ENCODE results near the gene ALX3.

Gene ALX3

GRCh38 chr1:110089561-110090275, 19.2 kb upstream of the ALX3 start:
- H3K4me3 ChIP-seq (ENCODE audit: low read depth, low read length), result no peak overlapping the region
- no peak for DNase-seq (ENCODE audit: low read depth)
- no peak for TF ChIP-seq POLR2A (IDR thresholded peaks at IDR 0.05; ENCODE audit: extremely low read depth, insufficient read length)
- TF ChIP-seq, protein P1, sequence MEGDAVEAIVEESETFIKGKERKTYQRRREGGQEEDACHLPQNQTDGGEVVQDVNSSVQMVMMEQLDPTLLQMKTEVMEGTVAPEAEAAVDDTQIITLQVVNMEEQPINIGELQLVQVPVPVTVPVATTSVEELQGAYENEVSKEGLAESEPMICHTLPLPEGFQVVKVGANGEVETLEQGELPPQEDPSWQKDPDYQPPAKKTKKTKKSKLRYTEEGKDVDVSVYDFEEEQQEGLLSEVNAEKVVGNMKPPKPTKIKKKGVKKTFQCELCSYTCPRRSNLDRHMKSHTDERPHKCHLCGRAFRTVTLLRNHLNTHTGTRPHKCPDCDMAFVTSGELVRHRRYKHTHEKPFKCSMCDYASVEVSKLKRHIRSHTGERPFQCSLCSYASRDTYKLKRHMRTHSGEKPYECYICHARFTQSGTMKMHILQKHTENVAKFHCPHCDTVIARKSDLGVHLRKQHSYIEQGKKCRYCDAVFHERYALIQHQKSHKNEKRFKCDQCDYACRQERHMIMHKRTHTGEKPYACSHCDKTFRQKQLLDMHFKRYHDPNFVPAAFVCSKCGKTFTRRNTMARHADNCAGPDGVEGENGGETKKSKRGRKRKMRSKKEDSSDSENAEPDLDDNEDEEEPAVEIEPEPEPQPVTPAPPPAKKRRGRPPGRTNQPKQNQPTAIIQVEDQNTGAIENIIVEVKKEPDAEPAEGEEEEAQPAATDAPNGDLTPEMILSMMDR (IDR thresholded peaks at IDR 0.05; ENCODE audit: low read depth, low read length), result no peak
- no peak for TF ChIP-seq MYC (IDR thresholded peaks at IDR 0.05; ENCODE audit: low read depth, low read length)
- TF ChIP-seq, protein P2, sequence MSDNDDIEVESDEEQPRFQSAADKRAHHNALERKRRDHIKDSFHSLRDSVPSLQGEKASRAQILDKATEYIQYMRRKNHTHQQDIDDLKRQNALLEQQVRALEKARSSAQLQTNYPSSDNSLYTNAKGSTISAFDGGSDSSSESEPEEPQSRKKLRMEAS (IDR thresholded peaks at IDR 0.05; ENCODE audit: low read depth, low read length), result no peak

DNA sequence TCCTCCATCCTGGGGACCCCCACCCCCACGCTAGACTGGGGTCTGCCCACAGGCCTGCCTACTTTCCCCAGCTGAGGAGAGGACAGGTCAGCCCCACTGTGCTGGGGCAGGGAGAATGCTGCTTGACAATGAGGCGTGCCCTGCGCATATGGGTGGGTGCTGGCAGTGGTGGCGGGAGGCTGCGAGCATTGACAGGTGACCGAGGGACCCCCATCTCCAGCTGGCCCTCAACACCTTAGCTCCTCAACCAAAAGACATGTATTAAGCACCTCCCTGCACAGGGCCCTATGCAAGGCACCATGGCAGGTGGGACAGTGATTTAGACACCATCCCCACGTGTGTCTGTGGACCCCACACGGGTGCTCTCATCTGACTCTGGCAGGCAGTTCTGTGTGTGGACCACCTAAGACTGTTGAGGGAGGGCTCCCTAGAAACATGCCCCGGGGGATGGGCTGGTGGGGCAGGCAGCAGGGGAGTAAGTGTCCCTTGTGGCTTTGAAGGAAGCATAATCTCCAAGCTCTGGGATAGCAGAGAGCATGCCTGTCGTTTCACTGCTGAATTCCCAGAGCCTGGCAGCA, 18.4 kb upstream of the ALX3 start:
- TF ChIP-seq POLR2A (IDR thresholded peaks at IDR 0.05; ENCODE audit: extremely low read depth, insufficient read length) (no peak), MYC (IDR thresholded peaks at IDR 0.05; ENCODE audit: low read depth, low read length) (no peak)
- TF ChIP-seq, protein P1 (IDR thresholded peaks at IDR 0.05; ENCODE audit: low read depth, low read length), result no peak
- TF ChIP-seq, protein P2 (IDR thresholded peaks at IDR 0.05; ENCODE audit: low read depth, low read length), result no peak

DNA sequence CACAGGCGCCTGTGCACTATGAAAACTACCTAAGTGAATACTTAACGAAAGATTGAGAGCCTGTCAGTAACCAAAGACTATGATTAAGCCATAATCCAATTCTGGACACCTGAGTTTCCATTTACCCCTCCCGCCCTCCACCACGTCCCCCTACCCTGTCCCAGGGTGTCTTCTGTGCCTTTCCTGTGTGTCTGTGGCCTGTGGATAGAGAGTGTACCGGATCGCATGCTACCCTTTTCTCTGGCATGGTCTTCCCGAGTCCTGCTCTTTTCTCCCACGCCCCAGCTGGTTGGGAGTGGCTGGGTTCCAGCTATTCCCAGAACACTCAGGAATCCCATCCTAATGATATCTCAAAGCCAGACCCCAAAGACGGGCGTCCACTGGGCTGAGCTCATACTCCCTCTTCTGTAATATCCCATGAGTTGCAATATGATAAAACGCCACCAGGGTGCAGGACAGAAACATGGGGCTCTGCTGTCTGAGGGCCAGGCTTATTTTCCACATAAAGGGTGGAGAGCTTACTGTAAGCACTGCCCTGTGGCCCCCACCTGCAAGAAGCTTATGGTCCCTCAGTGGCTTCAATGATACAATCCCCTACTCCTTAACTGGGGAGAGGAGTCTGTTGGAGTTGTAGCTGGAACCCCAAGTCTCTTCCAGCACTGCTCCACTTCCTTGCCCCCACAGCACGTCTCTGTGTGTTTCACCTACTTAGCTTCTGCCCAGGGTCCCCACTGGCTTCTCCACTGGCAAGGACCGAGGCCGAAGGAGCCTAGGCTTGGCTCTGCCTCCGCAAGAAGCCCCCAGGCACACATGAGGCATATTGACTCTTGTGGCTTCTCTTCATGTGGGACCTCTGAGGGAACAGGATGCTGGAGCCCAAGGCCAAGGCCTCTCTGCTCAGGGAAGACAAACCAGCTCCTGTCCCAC, 17.6 kb upstream of the ALX3 start:
- no peak for TF ChIP-seq MYC (IDR thresholded peaks at IDR 0.05; ENCODE audit: low read depth, low read length)
- TF ChIP-seq, protein P1 (IDR thresholded peaks at IDR 0.05; ENCODE audit: low read depth, low read length), result peak; percentile 65
- DNase-seq (ENCODE audit: low read depth), result peak; percentile 66

More for the DNA sequence above, 18.4 kb upstream of the ALX3 start:
- H3K4me3 ChIP-seq (ENCODE audit: low read depth, low read length), result no peak overlapping the region
- no peak for DNase-seq (ENCODE audit: low read depth)

GRCh38 chr1:110086961-110087360, 16.5 kb upstream of the ALX3 start:
- no peak overlapping the region for H3K4me3 ChIP-seq (ENCODE audit: low read depth, low read length)
- TF ChIP-seq, protein P1 (IDR thresholded peaks at IDR 0.05; ENCODE audit: low read depth, low read length), result no peak
- TF ChIP-seq, protein P2 (IDR thresholded peaks at IDR 0.05; ENCODE audit: low read depth, low read length), result no peak
- TF ChIP-seq POLR2A (IDR thresholded peaks at IDR 0.05; ENCODE audit: extremely low read depth, insufficient read length) (no peak), MYC (IDR thresholded peaks at IDR 0.05; ENCODE audit: low read depth, low read length) (no peak)
- no peak for DNase-seq (ENCODE audit: low read depth)

More for the DNA sequence above, 17.6 kb upstream of the ALX3 start:
- no peak overlapping the region for H3K4me3 ChIP-seq (ENCODE audit: low read depth, low read length)

GRCh38 chr1:110085671-110086070, 15.2 kb upstream of the ALX3 start:
- DNase-seq (ENCODE audit: low read depth), result no peak
- TF ChIP-seq POLR2A (IDR thresholded peaks at IDR 0.05; ENCODE audit: extremely low read depth, insufficient read length) (no peak), MYC (IDR thresholded peaks at IDR 0.05; ENCODE audit: low read depth, low read length) (no peak)
- TF ChIP-seq, protein P2 (IDR thresholded peaks at IDR 0.05; ENCODE audit: low read depth, low read length), result no peak
- TF ChIP-seq, protein P1 (IDR thresholded peaks at IDR 0.05; ENCODE audit: low read depth, low read length), result no peak
- H3K4me3 ChIP-seq (ENCODE audit: low read depth, low read length), result no peak overlapping the region
